Spleen (tissue), 7 donors: ENCODE results near the gene TRIM22.

Source experiments
- CTCF ChIP-seq, 11 experiments: fragments of 200-600 bp in 7 of 11; fragments of 450-650 bp in 4 of 11; sonication (generic) in 4 of 11; IDR thresholded peaks in 8 of 11; conservative IDR thresholded peaks in 3 of 11; 1 replicate in 7 of 11; 2 replicates in 4 of 11; pipeline versions ENCODE4 v1.4.0 to v1.8.0; 2016 to 2021; ENCODE audit warnings: antibody characterized with exemption in 11 of 11, inconsistent platforms in 4 of 11, mild to moderate bottlenecking in 1 of 11
- POLR2A ChIP-seq, 3 donors: fragments of 450-650 bp; IDR thresholded peaks; one replicate each; pipeline ENCODE4 v1.5.1; 2017; ENCODE audit warnings: antibody characterized with exemption in 3 of 3, mild to moderate bottlenecking in 1 of 3
- donor health status: DM: no; HTN: no; CAD: no; lungs with moderate emphysema.
- donor health status: DM: no; HTN: no; CAD: no.
- donor health status: DM: no; HTN: no; CAD: no.

GRCh38 chr11:5700421-5701054, 10.9 kb downstream of the TRIM22 start:
- no peak for TF ChIP-seq CTCF (IDR thresholded peaks at IDR 0.05 in 8 of 11, conservative IDR thresholded peaks at IDR 0.05 in 3 of 11)
- no peak for TF ChIP-seq POLR2A (IDR thresholded peaks at IDR 0.05)
